Gastroesophageal sphincter (tissue), 4 donors: Measurements from ENCODE around the gene GEMIN7. TPM values are rescaled to one million over a fixed set of nuclear protein-coding genes. Genes with fewer than 3 reads are reported as not detected.

ENCODE experiments used
- ATAC-seq: fragments of 150-250 bp; one replicate; pipeline ENCODE4 v1.9.1; 2016; ENCODE audit warnings: mild to moderate bottlenecking, moderate library complexity
- H3K27ac ChIP-seq, 4 donors: fragments of 200-600 bp; sonication (generic) in 3 of 4; 1 replicate in 3 of 4; 2 replicates in 1 of 4; pipeline ENCODE4 v1.5.1; 2016 to 2019
- H3K27me3 ChIP-seq: fragments of 200-600 bp; sonication (generic); one replicate; pipeline ENCODE4 v1.5.1; 2019
- H3K36me3 ChIP-seq, 2 donors: fragments of 200-600 bp; sonication (generic); one replicate each; pipeline ENCODE4 v1.5.1; 2019; ENCODE audit warnings: control low read depth in 1 of 2
- H3K4me1 ChIP-seq, 3 donors: fragments of 200-600 bp; sonication (generic); 1 replicate in 2 of 3; 2 replicates in 1 of 3; pipeline ENCODE4 v1.5.1; 2016 to 2019; ENCODE audit warnings: control low read depth in 2 of 3
- H3K4me3 ChIP-seq, 2 donors: fragments of 200-600 bp; sonication (generic); one replicate each; pipeline ENCODE4 v1.5.1; 2019; ENCODE audit warnings: mild to moderate bottlenecking in 1 of 2, moderate library complexity in 1 of 2
- H3K9me3 ChIP-seq, 3 donors: fragments of 200-600 bp; sonication (generic); one replicate each; pipeline ENCODE4 v1.5.1; 2017 to 2019; ENCODE audit warnings: control low read depth in 2 of 3
- CTCF ChIP-seq, 4 experiments: fragments of 200-600 bp in 2 of 4; fragments of 450-650 bp in 2 of 4; sonication (generic) in 1 of 4; IDR thresholded peaks; one replicate each; pipeline ENCODE4 v1.5.1; 2017 to 2019; ENCODE audit warnings: antibody characterized with exemption in 4 of 4, mild to moderate bottlenecking in 2 of 4, moderate library complexity in 2 of 4
- EP300 ChIP-seq: sonication (generic); formaldehyde crosslinking; IDR thresholded peaks from one replicate; pipeline ENCODE4 v1.6.1; 2017; ENCODE audit warnings: antibody characterized with exemption, mild to moderate bottlenecking
- POLR2A ChIP-seq, 2 donors: fragments of 450-650 bp; IDR thresholded peaks; one replicate each; pipeline ENCODE4 v1.6.1; 2017; ENCODE audit warnings: antibody characterized with exemption in 2 of 2, mild to moderate bottlenecking in 2 of 2, moderate library complexity in 1 of 2
- POLR2AphosphoS5 ChIP-seq: sonication (generic); formaldehyde crosslinking; IDR thresholded peaks from one replicate; pipeline ENCODE4 v1.6.1; 2017; ENCODE audit warnings: antibody characterized with exemption
- whole genome bisulfite sequencing, 2 donors: methylation state at CpG; one replicate each; pipeline ENCODE4 v1.1.5; 2018; ENCODE audit warnings: low coverage in 1 of 2; 5-methylcytosine and 5-hydroxymethylcytosine counted together
- total RNA-seq, 4 donors: library from RNA; depleted of rRNA; stranded (reverse); fragments of >200 nt; gene quantifications; one replicate each; pipeline ENCODE4 v1.1.0, GENCODE V29; 2016

GEMIN7 gene
- total RNA-seq, 4 donors from 2014 or later: 6.4 to 17.6 (median 14.8) TPM

GRCh38 chr19:45137179-45137761 lies 58.2 kb downstream of the GEMIN7 start:
- WGBS, 2 donors: 10 to 59% methylated on average over 5 to 11 of the region's 17 CpGs
- Histone ChIP-seq H3K27me3 (no peaks in the 10 kb centered on the region), H3K4me3 (no peak overlapping the region), H3K27ac (peak overlapping the region in 2 of 4 donors; percentile 52 to 55), H3K9me3 (no peaks in the 10 kb centered on the region), H3K36me3 (peaks cover 0 to 30% of the 10 kb centered on the region in 2 donors), H3K4me1 (peaks cover 0 to 29% (median 11%) of the 10 kb centered on the region in 3 donors)
- peak; percentile 25 for ATAC-seq
- TF ChIP-seq EP300 (no peak), CTCF (IDR thresholded peaks at IDR 0.05) (peak in 1 of 4 experiments; percentile 8)

- TF ChIP-seq POLR2A (IDR thresholded peaks at IDR 0.05): no peak
- no peak for TF ChIP-seq POLR2AphosphoS5
- no peak for TF ChIP-seq EP300
- 75 to 96% methylated on average over 4 to 5 of the region's 11 CpGs for WGBS, 2 donors
- Histone ChIP-seq H3K27ac (no peak overlapping the region), H3K4me3 (no peak overlapping the region), H3K36me3 (peaks cover 0 to 41% of the 10 kb centered on the region in 2 donors), H3K27me3 (no peaks in the 10 kb centered on the region), H3K4me1 (peaks cover 0 to 29% (median 11%) of the 10 kb centered on the region in 3 donors), H3K9me3 (no peaks in the 10 kb centered on the region)
- ATAC-seq: no peak
Measured at GRCh38 chr19:45138303-45138751, 59.3 kb downstream of the GEMIN7 start.

- no peak for ATAC-seq
- H3K4me1 ChIP-seq: peaks cover 0 to 29% (median 11%) of the 10 kb centered on the region in 3 donors
Measured at GRCh38 chr19:45139286-45140143, 60.5 kb downstream of the GEMIN7 start.

GRCh38 chr19:45140144-45140503 lies 61.1 kb downstream of the GEMIN7 start:
- Histone ChIP-seq H3K9me3 (no peaks in the 10 kb centered on the region), H3K36me3 (peaks cover 0 to 59% of the 10 kb centered on the region in 2 donors), H3K4me3 (no peak overlapping the region), H3K27ac (no peak overlapping the region), H3K27me3 (no peaks in the 10 kb centered on the region), H3K4me1 (peaks cover 0 to 29% (median 11%) of the 10 kb centered on the region in 3 donors)
- no peak for ATAC-seq
- 100% methylated on average over 1 of the region's 8 CpGs; no CpG with 5 or more reads in 1 of the 2 donors for WGBS, 2 donors
- TF ChIP-seq EP300 (no peak), CTCF (IDR thresholded peaks at IDR 0.05) (no peak), POLR2A (IDR thresholded peaks at IDR 0.05) (no peak), POLR2AphosphoS5 (no peak)

More at GRCh38 chr19:45139286-45140143, 60.5 kb downstream of the GEMIN7 start:
- Histone ChIP-seq H3K27me3 (no peaks in the 10 kb centered on the region), H3K9me3 (no peaks in the 10 kb centered on the region), H3K4me3 (no peak overlapping the region), H3K27ac (no peak overlapping the region), H3K36me3 (peaks cover 0 to 53% of the 10 kb centered on the region in 2 donors)
- 96 to 97% methylated on average over 4 to 6 of the region's 24 CpGs for WGBS, 2 donors
- no peak for TF ChIP-seq EP300
- no peak for TF ChIP-seq CTCF (IDR thresholded peaks at IDR 0.05)
- TF ChIP-seq POLR2A (IDR thresholded peaks at IDR 0.05): no peak
- no peak for TF ChIP-seq POLR2AphosphoS5

- Histone ChIP-seq H3K4me3 (no peak overlapping the region), H3K36me3 (peaks cover 0 to 63% of the 10 kb centered on the region in 2 donors), H3K9me3 (no peaks in the 10 kb centered on the region), H3K4me1 (peaks cover 0 to 29% (median 11%) of the 10 kb centered on the region in 3 donors), H3K27ac (no peak overlapping the region), H3K27me3 (no peaks in the 10 kb centered on the region)
- no peak for TF ChIP-seq EP300
- TF ChIP-seq CTCF (IDR thresholded peaks at IDR 0.05): no peak
- no peak for TF ChIP-seq POLR2A (IDR thresholded peaks at IDR 0.05)
- TF ChIP-seq POLR2AphosphoS5: no peak
- no peak for ATAC-seq
- WGBS, 2 donors: 100% methylated on average over 3 of the region's 11 CpGs; no CpG with 5 or more reads in 1 of the 2 donors
Measured at GRCh38 chr19:45140533-45140932, 61.5 kb downstream of the GEMIN7 start.
